HG03460 (cell line): ENCODE data around the gene FGD2.

ENCODE experiments used
- ATAC-seq: cut with Tn5 transposase; IDR thresholded peaks from one replicate; pipeline ENCODE4 v1.9.1; 2021; ENCODE audit not compliant: unreplicated experiment

Gene FGD2

GRCh38 chr6:37017606-37018197, 12.2 kb downstream of the FGD2 start:
- ATAC-seq = no peak

- ATAC-seq = peak; percentile 89
Observed at GRCh38 chr6:37018198-37019064, 13.0 kb downstream of the FGD2 start.

- ATAC-seq = no peak
Observed at GRCh38 chr6:37019065-37019450, 13.6 kb downstream of the FGD2 start.

- ATAC-seq = no peak
Observed at GRCh38 chr6:37020381-37020780, 14.9 kb downstream of the FGD2 start.

GRCh38 chr6:37020812-37021211, 15.4 kb downstream of the FGD2 start:
- no peak for ATAC-seq

GRCh38 chr6:37021356-37022129, 16.1 kb downstream of the FGD2 start:
- ATAC-seq = no peak

- ATAC-seq = no peak
Observed at GRCh38 chr6:37022135-37022863, 16.8 kb downstream of the FGD2 start.

GRCh38 chr6:37024656-37025337, 19.3 kb downstream of the FGD2 start:
- no peak for ATAC-seq

GRCh38 chr6:37025621-37026466, 20.4 kb downstream of the FGD2 start:
- ATAC-seq = no peak

- no peak for ATAC-seq
Observed at GRCh38 chr6:37027036-37027720, 21.7 kb downstream of the FGD2 start.

GRCh38 chr6:37027811-37028469, 22.5 kb downstream of the FGD2 start:
- ATAC-seq = no peak

GRCh38 chr6:37029249-37029971, 24.0 kb downstream of the FGD2 start:
- ATAC-seq = no peak

GRCh38 chr6:37030599-37030998, 25.1 kb downstream of the FGD2 start:
- no peak for ATAC-seq

- no peak for ATAC-seq
Observed at GRCh38 chr6:37032239-37032638, 26.8 kb downstream of the FGD2 start.

- ATAC-seq = no peak
Observed at GRCh38 chr6:37033255-37033654, 27.8 kb downstream of the FGD2 start.

GRCh38 chr6:37033819-37034795, 28.7 kb downstream of the FGD2 start:
- ATAC-seq = no peak

- no peak for ATAC-seq
Observed at GRCh38 chr6:37036146-37036545, 30.7 kb downstream of the FGD2 start.
